NB4 (cell line): ENCODE results near the gene RSKR.

Source experiments
- DNase-seq: peaks from one replicate; pipeline ENCODE4 v3.0.0; 2010; ENCODE audit warnings: low read depth
- H3K4me3 ChIP-seq: one replicate; pipeline ENCODE4 v1.5.1; 2011; ENCODE audit warnings: mild to moderate bottlenecking, low read depth, low read length, moderate library complexity
- CTCF ChIP-seq: IDR thresholded peaks from one replicate; pipeline ENCODE4 v1.5.1; 2012; ENCODE audit warnings: low read depth, low read length
- MAX ChIP-seq: IDR thresholded peaks from 2 replicates; pipeline ENCODE4 v1.6.1; 2011; ENCODE audit warnings: low read depth, low read length
- MYC ChIP-seq: IDR thresholded peaks from 2 replicates; pipeline ENCODE4 v1.6.1; 2011; ENCODE audit warnings: low read depth, low read length
- POLR2A ChIP-seq: IDR thresholded peaks from 2 replicates; pipeline ENCODE4 v1.6.1; 2011; ENCODE audit warnings: mild to moderate bottlenecking; ENCODE audit not compliant: insufficient read length; ENCODE audit errors: extremely low read depth

RSKR gene

GRCh38 chr17:28571361-28572122 lies 42.4 kb downstream of the RSKR start, which contains the start of gene PIGS:
Gene PIGS, minus strand, starts transcription at chr17:28571524. Its CDS starts 28 bp downstream, at chr17:28571496.
- DNase-seq, result peak; percentile 98
- peak within 1 kb of the TSS; percentile 90 for H3K4me3 ChIP-seq
- no peak for TF ChIP-seq CTCF
- TF ChIP-seq POLR2A, result peak; percentile 76
- no peak; the same call in 1 of the 2 replicates for TF ChIP-seq MYC
- peak; percentile 31; the same call in 1 of the 2 replicates for TF ChIP-seq MAX

GRCh38 chr17:28570716-28571360 lies 43.1 kb downstream of the RSKR start:
- H3K4me3 ChIP-seq, result peak overlapping the region; percentile 90
- peak; percentile 67 for DNase-seq
- peak; percentile 45 for TF ChIP-seq MAX
- TF ChIP-seq CTCF, result no peak

GRCh38 chr17:28569446-28569845 lies 44.5 kb downstream of the RSKR start:
- peak overlapping the region; percentile 90 for H3K4me3 ChIP-seq
- no peak for DNase-seq
- TF ChIP-seq CTCF (no peak), POLR2A (no peak), MAX (no peak), MYC (no peak)

DNA sequence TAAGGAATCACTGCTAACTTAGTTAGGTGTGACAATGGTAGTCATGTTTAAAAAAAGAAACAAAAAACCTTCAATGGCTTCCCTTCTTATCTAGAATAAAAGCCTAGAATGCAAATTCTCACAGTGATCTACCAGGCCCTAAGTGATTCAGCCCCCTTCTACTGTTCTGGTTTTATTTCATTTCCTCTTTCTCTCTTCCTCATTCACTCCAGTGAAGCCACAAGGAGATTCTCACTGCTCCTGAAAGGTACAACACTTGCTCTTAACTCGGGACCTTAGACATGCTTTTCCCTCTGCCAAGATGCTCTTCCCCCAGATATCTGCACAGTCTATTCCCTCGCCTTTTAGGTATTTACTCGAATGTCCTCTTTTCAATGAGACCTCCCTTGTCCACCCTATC lies 46.4 kb downstream of the RSKR start:
- no peak overlapping the region for H3K4me3 ChIP-seq
- peak; percentile 76 for DNase-seq
- no peak for TF ChIP-seq MYC
- no peak for TF ChIP-seq POLR2A
- TF ChIP-seq CTCF, result no peak

DNA sequence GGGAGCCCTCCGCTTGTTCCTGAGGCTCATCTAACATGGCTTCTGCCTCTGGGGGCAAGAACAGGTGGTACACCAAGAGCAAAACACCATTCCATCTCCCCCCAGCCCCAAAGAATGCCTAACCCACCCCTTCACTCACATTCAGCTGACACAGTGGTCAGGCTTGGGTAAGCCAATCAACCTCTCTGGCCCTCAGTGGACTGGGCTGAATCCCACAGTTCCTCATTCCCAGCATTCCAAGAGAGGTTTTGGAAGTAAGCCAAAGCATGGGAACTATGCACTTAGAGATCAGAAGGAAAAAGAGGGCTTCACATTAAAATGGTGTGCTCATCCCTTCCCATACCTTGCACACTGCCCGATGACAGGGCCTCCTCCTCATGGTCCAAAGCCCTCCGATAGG lies 50.5 kb downstream of the RSKR start:
- TF ChIP-seq MAX (no peak), MYC (no peak), POLR2A (no peak), CTCF (no peak)
- H3K4me3 ChIP-seq, result no peak overlapping the region
- no peak for DNase-seq
